Activated CD4-positive, alpha-beta memory T cell treated with anti-CD3 and anti-CD28 coated beads for 36 hours (primary cell): ENCODE data around the gene CBY1. TPM values are rescaled to one million over a fixed set of nuclear protein-coding genes. Genes with fewer than 3 reads are reported as not detected.

Experiments
- CTCF ChIA-PET: fragments of 350-600 bp; sonication (Branson Sonifier 250); formaldehyde crosslinking; loops from one replicate; lab custom pipeline; 2021; ENCODE audit warnings: antibody characterized with exemption, inconsistent platforms; lab: Charles Lee
- POLR2A ChIA-PET: fragments of 350-600 bp; sonication (Branson Sonifier 250); formaldehyde crosslinking; loops from one replicate; lab custom pipeline; 2021; ENCODE audit warnings: antibody characterized with exemption; lab: Charles Lee
- DNase-seq: peaks from one replicate; pipeline ENCODE4 v3.0.0-alpha.2; 2020
- H3K27ac Mint-ChIP-seq: one replicate; pipeline ENCODE4 v1.8.0; 2021; ENCODE audit warnings: mixed read lengths
- H3K27me3 Mint-ChIP-seq: one replicate; pipeline ENCODE4 v1.8.0; 2021; ENCODE audit warnings: mixed read lengths
- H3K36me3 Mint-ChIP-seq: one replicate; pipeline ENCODE4 v1.8.0; 2021; ENCODE audit warnings: mixed read lengths
- H3K4me1 Mint-ChIP-seq: one replicate; pipeline ENCODE4 v1.8.0; 2021; ENCODE audit warnings: low read depth, mixed read lengths
- H3K4me3 Mint-ChIP-seq: one replicate; pipeline ENCODE4 v1.8.0; 2021; ENCODE audit warnings: mild to moderate bottlenecking, mixed read lengths
- H3K9me3 Mint-ChIP-seq: one replicate; pipeline ENCODE4 v1.8.0; 2021; ENCODE audit warnings: mixed read lengths
- intact Hi-C: fragments of 100-400 bp; cut with micrococcal nuclease; formaldehyde crosslinking; loops from one replicate; pipeline ENCODE4 v1.15.1; 2023
- total RNA-seq, 2 experiments: library from RNA; stranded (reverse); gene quantifications; one replicate each; pipeline ENCODE4 v1.2.3, GENCODE V29; 2021

CBY1 gene
- total RNA-seq, 2 experiments from 2014 or later = 9.8 to 14.6 TPM

- no peaks in the 10 kb centered on the region for H3K9me3 Mint-ChIP-seq
- CTCF ChIA-PET = interaction anchor here (1.4 to 4.4 kb wide), 2 partner anchors 15 to 69 kb away, joined by 4 to 40 read pairs; partner anchors contain the start of gene TOMM22
- DNase-seq = peak; percentile 70
- peaks cover 61% of the 10 kb centered on the region for H3K4me1 Mint-ChIP-seq
- intact Hi-C loops = loop anchor here (1.0 kb wide), 1 partner anchor 16 kb away; the partner anchor contains the start of gene TOMM22
- peaks cover 1% of the 10 kb centered on the region for H3K27me3 Mint-ChIP-seq
- H3K4me3 Mint-ChIP-seq = peak overlapping the region; percentile 92
- POLR2A ChIA-PET = interaction anchor here (0.9 to 3.1 kb wide), 3 partner anchors 9 to 60 kb away, joined by 3 to 13 read pairs (median 7); partner anchors contain the start of genes GTPBP1 and TOMM22
- H3K27ac Mint-ChIP-seq = peak overlapping the region; percentile 98
- H3K36me3 Mint-ChIP-seq = peaks cover 47% of the 10 kb centered on the region
Observed at GRCh38 chr22:38696606-38697424, 40.4 kb downstream of the CBY1 start.

- peaks cover 62% of the 10 kb centered on the region for H3K4me1 Mint-ChIP-seq
- POLR2A ChIA-PET = interaction anchor here (1.9 to 3.1 kb wide), 2 partner anchors 8 to 16 kb away, joined by 7 to 13 read pairs; partner anchors contain the start of genes GTPBP1 and TOMM22
- H3K4me3 Mint-ChIP-seq = peak overlapping the region; percentile 92
- intact Hi-C loops = no loop called here
- CTCF ChIA-PET = interaction anchor here (0.6 to 4.4 kb wide), 3 partner anchors 9 to 195 kb away, joined by 3 to 40 read pairs (median 3); partner anchors contain the start of gene TOMM22
- no peak for DNase-seq
- H3K36me3 Mint-ChIP-seq = peaks cover 47% of the 10 kb centered on the region
- no peaks in the 10 kb centered on the region for H3K9me3 Mint-ChIP-seq
- H3K27me3 Mint-ChIP-seq = peaks cover 1% of the 10 kb centered on the region
- peak overlapping the region; percentile 98 for H3K27ac Mint-ChIP-seq
Observed at GRCh38 chr22:38697425-38698089, 41.1 kb downstream of the CBY1 start.

GRCh38 chr22:38698407-38699094, 42.1 kb downstream of the CBY1 start:
- no peaks in the 10 kb centered on the region for H3K9me3 Mint-ChIP-seq
- CTCF ChIA-PET = interaction anchor here (0.7 to 4.4 kb wide), 7 partner anchors 8 to 647 kb away, joined by 3 to 40 read pairs (median 4); partner anchors contain the start of gene TOMM22
- peaks cover 42% of the 10 kb centered on the region for H3K36me3 Mint-ChIP-seq
- peaks cover 57% of the 10 kb centered on the region for H3K4me1 Mint-ChIP-seq
- no peak for DNase-seq
- intact Hi-C loops = no loop called here
- peaks cover 1% of the 10 kb centered on the region for H3K27me3 Mint-ChIP-seq
- H3K4me3 Mint-ChIP-seq = peak overlapping the region; percentile 92
- H3K27ac Mint-ChIP-seq = peak overlapping the region; percentile 98
- POLR2A ChIA-PET = interaction anchor here (1.2 to 2.3 kb wide), 7 partner anchors 12 to 620 kb away, joined by 3 to 19 read pairs (median 4); partner anchors contain the start of genes CBY1, FAM227A and TOMM22

- no peak for DNase-seq
- Mint-ChIP-seq H3K4me3 (peak overlapping the region; percentile 92), H3K36me3 (peaks cover 40% of the 10 kb centered on the region), H3K27me3 (peaks cover 1% of the 10 kb centered on the region), H3K27ac (peak overlapping the region; percentile 98), H3K9me3 (no peaks in the 10 kb centered on the region), H3K4me1 (peaks cover 57% of the 10 kb centered on the region)
- CTCF ChIA-PET = interaction anchor here (0.9 to 4.4 kb wide), 6 partner anchors 9 to 647 kb away, joined by 3 to 40 read pairs (median 4); partner anchors contain the start of gene TOMM22
- intact Hi-C loops = no loop called here
- POLR2A ChIA-PET = interaction anchor here (1.2 to 2.3 kb wide), 6 partner anchors 13 to 619 kb away, joined by 3 to 19 read pairs (median 4); partner anchors contain the start of genes CBY1, FAM227A and TOMM22
Observed at GRCh38 chr22:38699143-38699542, 42.7 kb downstream of the CBY1 start.

GRCh38 chr22:38699784-38700183, 43.3 kb downstream of the CBY1 start:
- Mint-ChIP-seq H3K9me3 (no peaks in the 10 kb centered on the region), H3K27ac (peak overlapping the region; percentile 98), H3K36me3 (peaks cover 37% of the 10 kb centered on the region), H3K4me1 (peaks cover 58% of the 10 kb centered on the region), H3K27me3 (peaks cover 1% of the 10 kb centered on the region), H3K4me3 (peak overlapping the region; percentile 92)
- POLR2A ChIA-PET = interaction anchor here (1.2 to 2.3 kb wide), 6 partner anchors 13 to 57 kb away, joined by 3 to 19 read pairs (median 4); partner anchors contain the start of genes CBY1, FAM227A and TOMM22
- CTCF ChIA-PET = interaction anchor here (1.0 to 4.4 kb wide), 5 partner anchors 17 to 648 kb away, joined by 3 to 40 read pairs (median 4); partner anchors contain the start of gene TOMM22
- no peak for DNase-seq
- intact Hi-C loops = no loop called here

- peaks cover 57% of the 10 kb centered on the region for H3K4me1 Mint-ChIP-seq
- peak overlapping the region; percentile 98 for H3K27ac Mint-ChIP-seq
- no peaks in the 10 kb centered on the region for H3K9me3 Mint-ChIP-seq
- POLR2A ChIA-PET = interaction anchor here (1.2 to 2.3 kb wide), 3 partner anchors 18 to 56 kb away, joined by 3 to 19 read pairs (median 7); partner anchors contain the start of gene TOMM22
- peaks cover 1% of the 10 kb centered on the region for H3K27me3 Mint-ChIP-seq
- no peak for DNase-seq
- H3K4me3 Mint-ChIP-seq = peak overlapping the region; percentile 92
- CTCF ChIA-PET = interaction anchor here (1.6 to 4.4 kb wide), 4 partner anchors 18 to 648 kb away, joined by 4 to 40 read pairs (median 5); partner anchors contain the start of gene TOMM22
- intact Hi-C loops = no loop called here
- peaks cover 31% of the 10 kb centered on the region for H3K36me3 Mint-ChIP-seq
Observed at GRCh38 chr22:38700270-38700788, 43.9 kb downstream of the CBY1 start.

- H3K4me3 Mint-ChIP-seq = peak within 1 kb of the TSS; percentile 92
- POLR2A ChIA-PET = interaction anchor here (1.2 to 2.3 kb wide), 2 partner anchors 19 to 55 kb away, joined by 3 to 19 read pairs; partner anchors contain the start of gene TOMM22
- peak within 1 kb of the TSS; percentile 98 for H3K27ac Mint-ChIP-seq
- no peaks in the 10 kb centered on the region for H3K9me3 Mint-ChIP-seq
- H3K4me1 Mint-ChIP-seq = peaks cover 55% of the 10 kb centered on the region
- H3K36me3 Mint-ChIP-seq = peaks cover 31% of the 10 kb centered on the region
- CTCF ChIA-PET = interaction anchor here (4.4 kb wide), 1 partner anchor 19 kb away, joined by 40 read pairs; the partner anchor contains the start of gene TOMM22
- intact Hi-C loops = no loop called here
- peaks cover 1% of the 10 kb centered on the region for H3K27me3 Mint-ChIP-seq
- peak; percentile 98 for DNase-seq
Observed at GRCh38 chr22:38700789-38701628, 44.6 kb downstream of the CBY1 start, which contains the start of gene JOSD1. TSS of gene JOSD1 (minus strand) at chr22:38700943. CDS start at chr22:38699987, 956 bp downstream.

- no peak for DNase-seq
- peaks cover 24% of the 10 kb centered on the region for H3K36me3 Mint-ChIP-seq
- intact Hi-C loops = loop anchor here (1.0 to 5.0 kb wide), 7 partner anchors 48 to 613 kb away; partner anchors contain the start of genes CBX7, CBY1, DDX17 and DMC1
- peaks cover 43% of the 10 kb centered on the region for H3K4me1 Mint-ChIP-seq
- POLR2A ChIA-PET = interaction anchor here (0.7 to 2.3 kb wide), 4 partner anchors 8 to 614 kb away, joined by 5 to 13 read pairs (median 6); partner anchors contain the start of gene TOMM22
- CTCF ChIA-PET = interaction anchor here (1.3 to 3.8 kb wide), 2 partner anchors 20 to 23 kb away, joined by 4 to 22 read pairs; partner anchors contain the start of gene TOMM22
- peaks cover 1% of the 10 kb centered on the region for H3K27me3 Mint-ChIP-seq
- H3K9me3 Mint-ChIP-seq = no peaks in the 10 kb centered on the region
- H3K27ac Mint-ChIP-seq = peak overlapping the region; percentile 97
- H3K4me3 Mint-ChIP-seq = peak overlapping the region; percentile 87
Observed at GRCh38 chr22:38704654-38705234, 48.3 kb downstream of the CBY1 start.
